ENCODE results near the gene NOL4L.

NOL4L gene

GRCh38 chr20:32509639-32510066 is 75.5 kb downstream of the NOL4L start:
- DNase-seq (ENCODE audit: low read depth in 1 of 2, low spot score in 1 of 2), result peak in 1 of 2 experiments; percentile 48
- Histone ChIP-seq H3K4me3 (replicated peaks; ENCODE audit: insufficient read depth, low read length) (no peak overlapping the region), H3K27me3 (ENCODE audit: insufficient read depth, poor library complexity, severe bottlenecking) (no peaks in the 10 kb centered on the region), H3K27ac (replicated peaks) (no peak overlapping the region)
- peak; percentile 51; the same call in 1 of the 2 replicates for TF ChIP-seq POLR2AphosphoS5 (IDR thresholded peaks at IDR 0.05; ENCODE audit: low read depth)
- no peak for TF ChIP-seq CTCF (IDR thresholded peaks at IDR 0.05; ENCODE audit: insufficient read depth, low read length)
- TF ChIP-seq GABPA (IDR thresholded peaks at IDR 0.05; ENCODE audit: low read depth), result no peak
- no peak for TF ChIP-seq SPI1 (IDR thresholded peaks at IDR 0.05; ENCODE audit: borderline replicate concordance, low read depth)
- no peak for TF ChIP-seq REST (IDR thresholded peaks at IDR 0.05; ENCODE audit: insufficient replicate concordance, low read depth)

GRCh38 chr20:32508775-32509119 is 76.4 kb downstream of the NOL4L start:
- DNase-seq (ENCODE audit: low read depth in 1 of 2, low spot score in 1 of 2), result no peak
- no peak for TF ChIP-seq REST (IDR thresholded peaks at IDR 0.05; ENCODE audit: insufficient replicate concordance, low read depth)
- peak overlapping the region; percentile 77 for H3K27ac ChIP-seq (replicated peaks)
- H3K4me3 ChIP-seq (replicated peaks; ENCODE audit: insufficient read depth, low read length), result no peak overlapping the region
- no peaks in the 10 kb centered on the region for H3K27me3 ChIP-seq (ENCODE audit: insufficient read depth, poor library complexity, severe bottlenecking)

- DNase-seq (ENCODE audit: low read depth in 1 of 2, low spot score in 1 of 2), result peak; percentile 63 to 83
These were observed 76.9 kb downstream of the NOL4L start for GRCh38 chr20:32507998-32508774.

GRCh38 chr20:32506721-32507120 is 78.4 kb downstream of the NOL4L start:
- TF ChIP-seq POLR2AphosphoS5 (IDR thresholded peaks at IDR 0.05; ENCODE audit: low read depth) (no peak), REST (IDR thresholded peaks at IDR 0.05; ENCODE audit: insufficient replicate concordance, low read depth) (no peak), SPI1 (IDR thresholded peaks at IDR 0.05; ENCODE audit: borderline replicate concordance, low read depth) (no peak), CTCF (IDR thresholded peaks at IDR 0.05; ENCODE audit: insufficient read depth, low read length) (no peak), GABPA (IDR thresholded peaks at IDR 0.05; ENCODE audit: low read depth) (no peak)
- DNase-seq (ENCODE audit: low read depth in 1 of 2, low spot score in 1 of 2), result no peak
- no peak overlapping the region for H3K4me3 ChIP-seq (replicated peaks; ENCODE audit: insufficient read depth, low read length)
- H3K27ac ChIP-seq (replicated peaks), result peak overlapping the region; percentile 77
- H3K27me3 ChIP-seq (ENCODE audit: insufficient read depth, poor library complexity, severe bottlenecking), result no peaks in the 10 kb centered on the region

More at GRCh38 chr20:32507998-32508774, 76.9 kb downstream of the NOL4L start:
- Histone ChIP-seq H3K4me3 (replicated peaks; ENCODE audit: insufficient read depth, low read length) (no peak overlapping the region), H3K27ac (replicated peaks) (peak overlapping the region; percentile 77), H3K27me3 (ENCODE audit: insufficient read depth, poor library complexity, severe bottlenecking) (no peaks in the 10 kb centered on the region)
- TF ChIP-seq CTCF (IDR thresholded peaks at IDR 0.05; ENCODE audit: insufficient read depth, low read length), result no peak
- TF ChIP-seq POLR2AphosphoS5 (IDR thresholded peaks at IDR 0.05; ENCODE audit: low read depth), result peak; percentile 68
- no peak for TF ChIP-seq SPI1 (IDR thresholded peaks at IDR 0.05; ENCODE audit: borderline replicate concordance, low read depth)

All from HL-60 (cell line).